ENCODE data around the gene IRF4.

- TF ChIP-seq RARB (CRISPR knock-in tag; IDR thresholded peaks at IDR 0.05) (no peak), ZFP30 (CRISPR knock-in tag; IDR thresholded peaks at IDR 0.05) (no peak), ARNTL (CRISPR knock-in tag; IDR thresholded peaks at IDR 0.05; ENCODE audit: borderline replicate concordance, low read depth) (no peak)
Measured at GRCh38 chr6:445571-446417, 54.2 kb downstream of the IRF4 start.

All from SK-N-SH treated with all-trans-retinoic acid at 6 μM for 48 hours (cell line).